Bronchial epithelial cell (primary cell): Measurements from ENCODE around the gene KCNMB2. TPM values are rescaled to one million over a fixed set of nuclear protein-coding genes. Genes with fewer than 3 reads are reported as not detected.
A peak's percentile ranks its signal among the peaks of the same experiment; 100 is the strongest.

Experiments used
- DNase-seq: peaks from one replicate; pipeline ENCODE4 v3.0.0-alpha.2; 2010; ENCODE audit warnings: low read depth
- FAIRE-seq: peaks from 2 replicates; lab custom pipeline; 2011; peaks lifted over from hg19 to GRCh38; lab: Jason Lieb, UNC
- H3K27me3 ChIP-seq: 2 replicates; pipeline ENCODE4 v1.5.1; 2011; ENCODE audit warnings: low read length; ENCODE audit not compliant: control insufficient read depth, insufficient read depth
- H3K36me3 ChIP-seq: 2 replicates; pipeline ENCODE4 v1.5.1; 2011; ENCODE audit warnings: low read length; ENCODE audit not compliant: control insufficient read depth, insufficient read depth
- H3K4me3 ChIP-seq: 2 replicates; pipeline ENCODE4 v1.5.1; 2011; ENCODE audit warnings: mild to moderate bottlenecking, low read depth, low read length, control low read depth
- CTCF ChIP-seq: IDR thresholded peaks from 2 replicates; pipeline ENCODE4 v1.5.1; 2011; ENCODE audit warnings: mild to moderate bottlenecking, moderate library complexity, low read length, control low read depth, inconsistent platforms; ENCODE audit not compliant: insufficient read depth, severe bottlenecking
- total RNA-seq: library from RNA; depleted of rRNA; stranded (reverse); fragments of >200 nt; gene quantifications from 2 replicates; pipeline ENCODE4 v1.2.1, GENCODE V29; 2014

KCNMB2 gene
- total RNA-seq, 1 donor from 2014 or later = not detected

DNA sequence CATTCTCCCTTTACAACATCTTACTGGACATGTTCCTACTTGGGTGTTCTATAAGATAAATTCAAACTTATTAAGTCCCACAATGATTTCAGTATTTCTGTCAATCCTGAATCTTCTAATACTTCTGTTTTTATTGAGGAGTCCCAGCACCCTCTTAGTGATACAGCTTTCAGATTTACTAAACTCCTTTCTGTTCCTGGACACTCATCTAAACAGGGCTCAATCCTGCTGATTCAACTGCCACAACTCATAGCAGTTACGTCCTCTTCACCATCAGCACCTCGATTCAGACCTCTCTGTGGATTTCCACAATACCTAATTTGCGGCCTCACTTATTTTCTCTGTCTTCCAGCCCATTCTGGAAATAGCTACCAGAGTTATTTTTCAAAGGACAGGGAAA is 101.6 kb downstream of the KCNMB2 start:
- no peak overlapping the region for H3K4me3 ChIP-seq
- FAIRE-seq = no peak
- DNase-seq = no peak
- no peak for TF ChIP-seq CTCF
- H3K36me3 ChIP-seq = no peaks in the 10 kb centered on the region
- no peaks in the 10 kb centered on the region for H3K27me3 ChIP-seq

- no peak overlapping the region for H3K4me3 ChIP-seq
- no peak for DNase-seq
- no peak for TF ChIP-seq CTCF
- H3K27me3 ChIP-seq = no peaks in the 10 kb centered on the region
- H3K36me3 ChIP-seq = no peaks in the 10 kb centered on the region
- no peak for FAIRE-seq
Observed at GRCh38 chr3:178645503-178645902, 109.3 kb downstream of the KCNMB2 start.

DNA sequence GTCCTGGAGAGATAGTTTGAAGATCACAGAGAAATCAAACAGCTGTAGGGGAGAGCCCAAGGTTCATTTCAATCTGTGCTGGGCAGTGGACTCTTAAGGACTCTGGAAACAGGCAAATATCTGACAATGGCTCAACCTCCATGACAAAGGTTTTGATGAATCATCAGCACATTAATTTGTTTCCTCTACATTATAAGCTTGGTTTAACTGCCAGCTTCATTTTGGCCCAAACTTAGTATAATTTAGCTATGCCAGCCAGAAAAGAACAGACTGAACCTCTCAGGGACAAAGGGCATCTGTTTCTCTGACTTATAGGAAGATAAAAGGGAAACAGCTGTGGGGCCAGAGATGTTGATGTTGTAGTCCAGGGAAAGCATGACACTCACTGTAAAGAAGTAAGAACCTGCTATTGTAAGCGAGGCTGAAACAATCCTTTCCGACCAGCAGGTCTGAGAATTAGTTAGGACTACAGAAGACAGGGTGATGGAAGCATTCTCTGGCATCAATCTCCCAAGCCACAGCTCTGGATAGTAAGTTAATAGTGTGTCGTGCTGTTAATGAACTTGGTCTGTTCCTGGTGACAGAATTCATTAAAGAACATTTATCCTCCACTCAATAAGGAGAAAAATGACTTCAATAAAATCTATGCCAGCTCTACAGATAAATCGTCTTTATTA is 110.1 kb downstream of the KCNMB2 start:
- FAIRE-seq (no peak), DNase-seq (peak; percentile 29)
- TF ChIP-seq CTCF = no peak
- Histone ChIP-seq H3K4me3 (no peak overlapping the region), H3K36me3 (no peaks in the 10 kb centered on the region), H3K27me3 (no peaks in the 10 kb centered on the region)

DNA sequence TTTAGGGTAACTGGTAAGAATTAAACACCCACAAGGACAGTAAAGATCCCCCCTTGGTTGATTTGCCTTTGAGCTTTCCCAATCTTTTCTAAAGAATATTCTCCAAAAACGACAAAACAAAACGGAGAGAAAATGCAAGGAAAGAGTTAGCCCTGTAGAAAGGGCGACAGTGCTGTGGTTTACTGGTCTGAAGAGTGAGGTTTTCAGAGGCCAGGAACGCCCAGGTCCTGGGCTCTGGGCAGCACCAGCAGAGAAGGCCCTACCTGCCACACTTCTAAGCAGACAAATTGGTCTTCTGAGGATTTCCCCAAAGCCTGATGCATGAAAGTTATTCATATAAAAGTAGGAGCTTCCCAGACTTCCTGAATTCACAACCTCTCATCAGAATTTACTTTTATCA is 119.3 kb downstream of the KCNMB2 start:
- Histone ChIP-seq H3K36me3 (no peaks in the 10 kb centered on the region), H3K4me3 (no peak overlapping the region), H3K27me3 (no peaks in the 10 kb centered on the region)
- TF ChIP-seq CTCF = no peak
- FAIRE-seq = no peak
- DNase-seq = no peak

GRCh38 chr3:178658694-178659325 is 122.6 kb downstream of the KCNMB2 start:
- Histone ChIP-seq H3K4me3 (no peak overlapping the region), H3K27me3 (no peaks in the 10 kb centered on the region), H3K36me3 (no peaks in the 10 kb centered on the region)
- no peak for TF ChIP-seq CTCF
- FAIRE-seq = no peak
- no peak for DNase-seq
